ENCODE results near the gene BCL6. TPM values are rescaled to one million over a fixed set of nuclear protein-coding genes. Genes with fewer than 3 reads are reported as not detected.

BCL6 gene
- total RNA-seq, 2 donors from 2014 or later: 91.7 to 113 TPM

- DNase-seq: no peak
- no peak for ATAC-seq
- intact Hi-C loops (cut with DNase I): no loop called here
Measured at GRCh38 chr3:187726564-187726963, 18.7 kb downstream of the BCL6 start.

- intact Hi-C loops (cut with DNase I): no loop called here
- no peak for ATAC-seq
- no peak for DNase-seq
Measured at GRCh38 chr3:187725653-187726370, 19.5 kb downstream of the BCL6 start.

- intact Hi-C loops (cut with DNase I): no loop called here
- ATAC-seq: no peak
- no peak for DNase-seq
Measured at GRCh38 chr3:187725224-187725623, 20.0 kb downstream of the BCL6 start.

GRCh38 chr3:187722206-187722612, 23.1 kb downstream of the BCL6 start:
- DNase-seq: no peak
- no peak for ATAC-seq
- intact Hi-C loops (cut with DNase I): no loop called here

DNA sequence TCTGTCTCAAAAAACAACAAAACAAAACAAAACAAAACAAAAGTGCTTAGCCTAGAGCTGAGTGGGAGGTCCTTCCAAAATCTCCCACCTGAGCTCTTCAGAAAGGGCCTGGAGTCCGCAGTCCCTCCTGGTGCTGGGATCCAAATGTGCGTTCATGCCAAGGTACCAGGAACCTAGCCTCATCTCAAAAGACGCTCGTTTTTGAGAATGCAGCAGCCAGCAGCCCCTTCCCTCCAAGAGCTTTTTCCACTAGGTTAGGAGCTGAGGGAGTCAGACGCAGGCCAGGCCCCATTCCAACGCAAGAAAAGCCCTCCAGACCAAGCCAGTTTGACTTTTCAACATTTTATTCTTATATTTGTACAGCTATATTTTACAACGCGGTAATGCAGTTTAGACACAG, 24.2 kb downstream of the BCL6 start:
- intact Hi-C loops (cut with DNase I): no loop called here
- DNase-seq: no peak
- ATAC-seq: no peak

DNA sequence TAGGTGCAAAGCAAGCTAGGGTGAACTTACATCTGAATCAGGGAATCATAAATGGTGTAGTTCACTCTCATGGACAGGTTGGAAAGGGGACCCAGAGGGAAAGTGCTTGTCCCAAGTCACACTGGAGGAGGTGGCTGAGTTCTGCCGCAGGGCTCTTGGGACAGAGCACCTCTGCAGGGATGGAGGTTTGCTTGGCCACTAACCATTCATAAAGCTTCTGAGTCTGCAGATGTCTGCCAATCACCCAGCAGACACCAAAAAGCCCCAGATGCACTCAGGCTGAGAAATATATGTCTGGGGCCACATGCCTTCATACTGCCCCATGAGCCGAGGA, 25.0 kb downstream of the BCL6 start:
- intact Hi-C loops (cut with DNase I): no loop called here
- DNase-seq (no peak), ATAC-seq (peak in 1 of 2 donors; percentile 7)

DNA sequence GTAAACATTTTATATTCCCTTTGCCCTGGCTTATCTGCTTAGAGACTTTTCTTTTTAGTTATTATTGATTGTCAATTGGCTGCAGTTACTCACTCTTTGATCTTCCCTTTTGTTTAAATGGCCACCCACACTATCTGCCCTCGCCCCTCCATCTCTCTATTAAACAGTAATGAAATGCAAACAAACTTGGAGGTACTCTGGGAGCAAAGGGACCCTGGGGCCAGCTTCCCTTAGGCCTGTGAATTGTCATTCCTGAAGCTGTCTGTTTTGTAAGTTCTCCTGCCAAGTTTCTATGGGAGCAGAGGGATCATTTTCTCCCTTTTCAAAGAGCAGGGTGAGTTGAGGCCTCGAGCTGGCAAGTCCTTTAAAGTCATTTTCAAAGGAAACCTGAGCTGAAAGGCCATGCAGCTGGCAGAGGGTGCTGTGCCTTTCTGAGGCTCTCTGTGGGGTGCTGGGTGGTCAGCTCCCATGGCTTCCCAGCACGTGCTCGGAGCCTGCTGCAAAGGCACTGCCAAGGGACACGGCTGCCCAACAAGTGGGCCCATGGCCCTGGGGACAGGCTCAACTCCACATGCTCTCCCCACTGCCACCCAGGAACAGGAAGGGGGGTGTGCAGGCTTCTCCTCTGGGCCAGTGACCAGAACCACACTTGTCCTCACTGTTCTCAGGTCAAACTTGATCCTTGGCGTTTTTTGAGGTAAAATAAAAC, 25.5 kb downstream of the BCL6 start:
- intact Hi-C loops (cut with DNase I): loop anchor here in 1 of 2 donors (5.0 kb wide), 1 partner anchor 42 kb away; no protein-coding TSS in a partner anchor
- peak; percentile 27 to 84 for ATAC-seq
- no peak for DNase-seq

DNA sequence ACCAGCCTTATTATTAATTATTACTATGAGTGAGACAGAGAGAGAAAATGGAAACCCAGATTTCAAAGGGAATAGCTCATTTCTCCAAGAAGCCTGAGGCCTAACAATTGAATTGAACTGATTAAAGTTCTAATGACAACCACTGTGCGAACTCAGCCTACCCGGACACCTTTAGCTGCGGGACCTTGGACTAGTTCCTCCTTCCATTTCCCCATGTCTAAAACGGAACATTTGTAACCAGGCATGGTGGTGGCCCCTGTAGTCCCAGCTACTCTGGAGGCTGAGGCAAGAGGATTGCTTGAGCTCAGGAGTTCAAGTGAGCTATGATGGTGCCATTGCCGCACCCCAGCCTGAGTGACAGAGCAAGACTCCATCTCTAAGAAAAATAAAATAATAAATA, 26.5 kb downstream of the BCL6 start:
- intact Hi-C loops (cut with DNase I): loop anchor here in 1 of 2 donors (5.0 kb wide), 1 partner anchor 42 kb away; no protein-coding TSS in a partner anchor
- no peak for ATAC-seq

DNA sequence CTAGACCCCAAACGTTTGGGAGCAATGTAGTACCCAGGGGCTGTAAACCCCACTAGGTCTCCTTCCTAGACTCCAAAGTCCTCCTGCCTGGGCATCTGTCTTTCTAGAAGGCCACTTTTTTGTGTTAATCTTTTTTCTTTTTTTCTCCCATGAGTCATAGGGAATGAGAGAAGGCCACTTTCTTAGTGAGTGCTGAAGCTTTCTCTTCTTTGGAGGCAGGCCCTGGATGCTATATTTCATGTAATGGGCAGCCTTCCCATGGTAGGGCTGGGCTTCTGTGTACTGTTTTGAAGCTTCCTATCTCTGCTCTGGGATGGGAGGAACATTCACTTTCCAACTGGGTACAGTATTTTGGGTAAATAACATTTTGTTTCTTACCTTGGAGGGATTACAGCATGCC, 27.7 kb downstream of the BCL6 start:
- intact Hi-C loops (cut with DNase I): loop anchor here in 1 of 2 donors (5.0 kb wide), 1 partner anchor 40 kb away; no protein-coding TSS in a partner anchor
- ATAC-seq (no peak), DNase-seq (no peak)

More for the DNA sequence above, 26.5 kb downstream of the BCL6 start:
- DNase-seq: no peak

DNA sequence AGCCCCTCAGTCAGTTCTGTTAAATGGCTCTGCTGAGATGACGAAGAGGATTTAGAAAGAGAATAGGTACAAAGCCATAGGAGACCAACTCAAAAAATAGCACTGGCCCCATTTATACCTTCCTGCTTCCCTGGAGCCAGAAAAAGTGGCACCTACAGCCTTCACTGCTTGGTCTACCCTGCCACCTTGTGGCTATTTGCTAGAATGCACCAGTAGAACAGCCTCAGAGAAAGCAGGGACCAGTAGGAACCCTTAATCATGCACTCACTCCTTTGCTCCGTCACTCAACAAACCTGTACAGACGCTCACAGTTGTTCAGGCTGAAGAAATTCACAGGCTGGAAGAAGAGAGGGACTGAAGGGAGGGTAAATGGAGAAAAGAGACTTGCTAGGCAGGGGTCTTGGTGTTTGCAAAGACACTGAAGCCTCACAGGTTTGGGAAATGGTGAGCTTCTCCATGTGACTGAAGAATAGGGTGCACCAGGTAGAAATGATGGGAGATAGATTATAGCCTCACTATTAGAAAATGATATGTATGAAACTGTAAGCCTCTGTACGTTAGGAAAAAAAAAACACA, 30.8 kb downstream of the BCL6 start:
- ATAC-seq: peak; percentile 87 to 93
- peak; percentile 58 for DNase-seq
- intact Hi-C loops (cut with DNase I): loop anchor here (1.0 to 2.0 kb wide), 2 partner anchors 36 to 396 kb away; no protein-coding TSS in a partner anchor

DNA sequence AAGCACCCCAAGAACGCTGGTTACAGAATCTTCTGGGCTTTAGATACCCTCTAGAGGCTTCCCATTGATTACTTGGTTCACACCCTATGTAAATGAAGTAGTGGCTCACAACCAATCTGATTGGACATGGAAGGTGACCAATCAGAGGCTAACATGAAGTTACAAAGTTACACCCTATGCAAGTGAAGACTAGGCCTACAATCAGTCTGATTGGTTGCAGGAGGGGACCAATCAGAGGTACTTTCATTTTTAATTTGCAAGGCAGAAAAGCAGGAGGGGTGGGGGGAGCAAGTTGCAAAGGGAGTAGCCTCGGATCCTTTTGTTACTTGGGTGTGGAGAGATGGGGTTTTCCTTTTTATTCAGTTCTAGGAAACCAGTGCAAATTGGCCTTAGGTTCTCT, 31.8 kb downstream of the BCL6 start:
- intact Hi-C loops (cut with DNase I): no loop called here
- no peak for DNase-seq
- peak; percentile 45 to 62 for ATAC-seq

- no peak for DNase-seq
- intact Hi-C loops (cut with DNase I): no loop called here
- no peak for ATAC-seq
Measured at GRCh38 chr3:187709155-187709554, 36.1 kb downstream of the BCL6 start.

GRCh38 chr3:187708696-187709095, 36.6 kb downstream of the BCL6 start:
- no peak for ATAC-seq
- intact Hi-C loops (cut with DNase I): no loop called here
- no peak for DNase-seq

- intact Hi-C loops (cut with DNase I): no loop called here
- no peak for ATAC-seq
- peak; percentile 56 for DNase-seq
Measured at GRCh38 chr3:187706971-187707370, 38.3 kb downstream of the BCL6 start.

- ATAC-seq (peak; percentile 71 to 84), DNase-seq (no peak)
- intact Hi-C loops (cut with DNase I): no loop called here
Measured at GRCh38 chr3:187705164-187705563, 40.1 kb downstream of the BCL6 start.

DNA sequence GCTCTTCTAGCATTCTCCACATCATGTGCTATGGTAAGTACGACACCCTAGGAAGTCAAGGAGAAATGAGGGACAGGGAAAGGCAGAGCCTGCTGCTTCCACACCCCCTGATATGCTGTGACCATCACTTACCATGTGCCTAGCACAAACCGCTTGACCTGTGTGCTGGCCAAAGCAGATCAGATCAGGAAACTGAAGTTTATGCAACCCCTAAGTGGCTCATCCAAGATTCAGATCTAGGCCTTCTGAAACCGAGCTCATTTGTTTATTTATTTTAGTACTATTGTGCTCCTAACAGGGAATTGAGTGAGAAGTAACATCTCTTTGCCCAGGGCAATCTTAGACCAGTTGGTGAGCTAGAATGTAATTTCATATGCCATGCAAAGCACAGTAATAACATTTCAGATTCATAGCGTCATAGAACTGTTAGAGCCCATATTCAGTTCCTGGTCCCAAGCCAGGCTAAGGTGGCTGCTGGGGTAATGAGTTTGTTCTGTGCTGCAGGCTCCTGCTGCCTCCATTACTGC, 42.7 kb downstream of the BCL6 start, which contains the start of gene RTP2:
Gene RTP2, minus strand, starts transcription at position 51 of the 527 bp plus-strand sequence. CDS start 429 bp downstream, outside the sequence.
- DNase-seq (no peak), ATAC-seq (no peak)
- intact Hi-C loops (cut with DNase I): no loop called here

DNA sequence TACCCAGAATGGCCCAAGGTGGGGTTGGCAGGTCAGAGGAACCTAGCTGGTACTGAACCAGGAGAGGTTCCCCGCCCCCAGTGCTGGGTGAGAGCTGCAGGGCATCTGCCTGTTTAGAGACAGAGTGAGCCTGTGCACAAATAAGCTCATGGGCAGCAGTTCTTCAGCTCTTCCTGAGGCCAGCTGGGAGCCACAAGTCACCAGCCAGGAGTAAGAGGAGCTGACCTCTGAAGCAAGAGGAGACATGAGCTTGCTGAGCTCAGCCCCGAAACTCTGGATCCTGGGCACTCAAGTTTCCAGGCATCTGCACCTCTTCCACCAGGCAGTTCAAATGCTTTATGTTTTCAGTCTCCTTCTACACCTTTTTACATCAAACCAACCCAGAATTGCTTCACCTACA, 45.0 kb downstream of the BCL6 start:
- intact Hi-C loops (cut with DNase I): no loop called here
- no peak for ATAC-seq
- no peak for DNase-seq

GRCh38 chr3:187698499-187699399, 46.5 kb downstream of the BCL6 start:
- DNase-seq (no peak), ATAC-seq (no peak)
- intact Hi-C loops (cut with DNase I): no loop called here

DNA sequence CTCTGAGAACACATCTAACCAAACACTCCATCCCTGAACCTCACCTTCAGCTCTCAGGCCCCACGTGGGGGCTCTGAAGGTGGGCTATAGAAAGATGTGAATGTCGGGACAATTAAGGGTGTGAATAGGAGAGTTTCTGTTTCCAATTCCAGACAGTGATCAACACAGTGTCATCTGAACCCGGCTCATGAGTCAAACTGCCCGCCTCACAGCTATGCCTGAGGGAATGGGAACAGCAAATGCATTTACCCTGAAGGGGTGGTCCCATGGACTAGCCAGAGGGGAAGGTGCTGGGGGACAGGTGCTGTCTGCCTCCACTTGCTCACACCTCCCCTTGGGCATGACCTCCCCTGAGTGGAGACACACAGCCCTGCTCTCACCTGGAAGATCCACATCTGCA, 49.2 kb downstream of the BCL6 start:
- ATAC-seq (no peak), DNase-seq (no peak)
- intact Hi-C loops (cut with DNase I): no loop called here
